ENCODE measurements around the gene TEX54. TPM values are rescaled to one million over a fixed set of nuclear protein-coding genes. Genes with fewer than 3 reads are reported as not detected.
A peak's percentile ranks its signal among the peaks of the same experiment; 100 is the strongest.

TEX54 gene
- total RNA-seq (2014; rRNA removed; shearing (Covaris generic)) (1.0 TPM in 1 of 2 replicates, not detected in the other), total RNA-seq (2022) (0.89 TPM in 1 of 2 replicates, not detected in the other), Bru-seq, nascent RNA (percentile 44 among the genes with signal in this experiment), BruChase-seq, experiment 1, labeled RNA remaining after a 6-hour chase (percentile 36 among the genes with signal in this experiment), BruChase-seq, experiment 2, labeled RNA remaining after a 2-hour chase (percentile 40 among the genes with signal in this experiment)
- long read RNA-seq = 0 reads

DNA sequence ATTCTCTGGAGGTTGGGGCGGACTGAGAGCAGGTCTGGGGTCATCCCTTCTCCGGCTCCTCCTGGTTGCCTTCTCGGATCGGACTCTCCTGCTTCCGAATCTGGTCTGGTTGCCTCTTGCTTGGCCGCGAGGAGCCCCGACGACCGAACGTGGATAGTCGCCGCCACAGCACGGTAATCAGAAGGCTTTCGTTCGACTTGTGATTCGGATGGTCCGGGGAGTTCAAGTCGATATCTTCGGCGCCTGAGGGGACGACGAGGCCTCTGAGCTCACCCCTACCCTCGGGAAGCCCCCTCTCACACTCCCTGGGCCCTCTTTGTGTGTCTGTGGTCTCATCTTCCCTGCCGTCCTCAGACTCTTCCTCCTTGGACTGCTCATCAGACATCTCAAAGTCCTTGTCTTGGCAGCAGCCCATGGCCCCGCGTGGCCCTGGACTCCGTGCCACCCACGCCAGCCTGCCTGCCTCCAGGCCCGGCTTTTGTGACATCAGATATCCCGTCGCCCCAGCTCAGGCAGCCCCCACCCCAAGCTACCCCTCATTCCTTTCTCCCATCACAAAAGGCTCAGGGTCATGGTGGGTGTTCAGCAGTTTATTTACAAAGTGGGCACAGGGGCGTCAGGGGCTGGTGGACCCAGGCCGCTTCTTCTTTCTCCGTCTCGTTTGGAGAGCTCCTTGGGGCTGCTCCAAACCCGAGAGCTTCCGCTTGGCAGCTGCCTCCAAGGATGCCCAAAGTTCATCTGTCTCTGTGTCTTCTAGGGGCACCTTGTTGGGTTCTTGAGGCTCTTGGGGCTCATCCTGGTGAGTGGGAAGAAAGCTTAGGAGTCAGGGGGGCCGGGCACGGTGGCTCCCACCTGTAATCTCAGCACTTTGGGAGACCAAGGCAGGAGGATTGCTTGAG is at the start of gene TEX54:
Gene TEX54, minus strand, starts transcription at position 506 of the 899 bp plus-strand sequence.
- Histone ChIP-seq H3K79me2 (ENCODE audit: insufficient read depth, low read depth, low read length) (peaks cover 37% of the 10 kb centered on the region), H3K9me3 (ENCODE audit: low read length) (no peaks in the 10 kb centered on the region), H3K27ac (ENCODE audit: low read depth, low read length, poor library complexity, severe bottlenecking) (peak within 1 kb of the TSS; percentile 71), H3K4me3 (ENCODE audit: low read depth, low read length, poor library complexity, severe bottlenecking) (peak within 1 kb of the TSS; percentile 97), H4K20me1 (ENCODE audit: insufficient read depth, low read length) (no peaks in the 10 kb centered on the region; the same call in none of the 2 replicates), H3K4me2 (ENCODE audit: low read length) (peak within 1 kb of the TSS; percentile 98), H3K9me2 (ENCODE audit: insufficient read depth, low read length) (no peaks in the 10 kb centered on the region), H2AFZ (ENCODE audit: low read length) (peak within 1 kb of the TSS; percentile 62; the same call in 1 of the 2 replicates), H3K36me3 (ENCODE audit: insufficient read depth, low read length) (peaks cover 52% of the 10 kb centered on the region), H3K4me1 (ENCODE audit: insufficient read depth, low read length, poor library complexity, severe bottlenecking) (peaks cover 17% of the 10 kb centered on the region)
- BruUV-seq (replicated peaks) = TSS peak; percentile 89
- ChIA-PET POLR2A (interaction anchor here (1.0 to 1.5 kb wide), 4 partner anchors 9 to 181 kb away, joined by 3 to 6 read pairs (median 4); no protein-coding TSS in a partner anchor), CTCF (ENCODE audit: unreplicated experiment) (interaction anchor here (0.6 to 1.2 kb wide), 2 partner anchors 11 to 25 kb away, joined by 4 to 8 read pairs; no protein-coding TSS in a partner anchor)
- no peak for DNase-seq (ENCODE audit: low spot score)
- TF ChIP-seq, protein P1, sequence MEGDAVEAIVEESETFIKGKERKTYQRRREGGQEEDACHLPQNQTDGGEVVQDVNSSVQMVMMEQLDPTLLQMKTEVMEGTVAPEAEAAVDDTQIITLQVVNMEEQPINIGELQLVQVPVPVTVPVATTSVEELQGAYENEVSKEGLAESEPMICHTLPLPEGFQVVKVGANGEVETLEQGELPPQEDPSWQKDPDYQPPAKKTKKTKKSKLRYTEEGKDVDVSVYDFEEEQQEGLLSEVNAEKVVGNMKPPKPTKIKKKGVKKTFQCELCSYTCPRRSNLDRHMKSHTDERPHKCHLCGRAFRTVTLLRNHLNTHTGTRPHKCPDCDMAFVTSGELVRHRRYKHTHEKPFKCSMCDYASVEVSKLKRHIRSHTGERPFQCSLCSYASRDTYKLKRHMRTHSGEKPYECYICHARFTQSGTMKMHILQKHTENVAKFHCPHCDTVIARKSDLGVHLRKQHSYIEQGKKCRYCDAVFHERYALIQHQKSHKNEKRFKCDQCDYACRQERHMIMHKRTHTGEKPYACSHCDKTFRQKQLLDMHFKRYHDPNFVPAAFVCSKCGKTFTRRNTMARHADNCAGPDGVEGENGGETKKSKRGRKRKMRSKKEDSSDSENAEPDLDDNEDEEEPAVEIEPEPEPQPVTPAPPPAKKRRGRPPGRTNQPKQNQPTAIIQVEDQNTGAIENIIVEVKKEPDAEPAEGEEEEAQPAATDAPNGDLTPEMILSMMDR (conservative IDR thresholded peaks at IDR 0.05; ENCODE audit: low read length) = no peak
- TF ChIP-seq EZH2phosphoT487 (IDR thresholded peaks at IDR 0.05; ENCODE audit: borderline replicate concordance, low read depth, low read length) = no peak
- intact Hi-C loops (cut with micrococcal nuclease; ENCODE audit: unreplicated experiment) = loop anchor here (10.0 kb wide), 1 partner anchor 238 kb away; the partner anchor contains the start of gene TUT1

DNA sequence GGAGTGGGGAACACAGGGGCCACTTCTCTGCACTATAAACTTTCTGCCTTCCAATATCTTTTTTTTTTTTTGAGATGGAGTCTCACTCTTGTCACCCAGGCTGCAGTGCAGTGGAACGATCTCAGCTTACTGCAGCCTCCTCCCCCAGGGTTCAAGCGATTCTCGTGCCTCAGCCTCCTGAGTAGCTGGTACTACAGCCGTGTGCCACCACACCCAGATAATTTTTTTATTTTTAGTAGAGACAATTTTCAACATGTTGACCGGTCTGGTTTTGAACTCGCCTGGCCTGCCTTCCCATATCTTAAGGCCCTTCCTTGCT is 49.7 kb upstream of the TEX54 start:
- POLR2A ChIA-PET = interaction anchor here (0.5 to 4.8 kb wide), 5 partner anchors 14 to 462 kb away, joined by 3 to 42 read pairs (median 9); partner anchors contain the start of gene ZBTB3
- Histone ChIP-seq H3K4me1 (ENCODE audit: insufficient read depth, low read length, poor library complexity, severe bottlenecking) (peaks cover 28% of the 10 kb centered on the region), H3K9me3 (ENCODE audit: low read length) (no peaks in the 10 kb centered on the region), H3K79me2 (ENCODE audit: insufficient read depth, low read depth, low read length) (peaks cover 53% of the 10 kb centered on the region), H3K36me3 (ENCODE audit: insufficient read depth, low read length) (peaks cover 94% of the 10 kb centered on the region), H2AFZ (ENCODE audit: low read length) (no peak overlapping the region), H3K9me2 (ENCODE audit: insufficient read depth, low read length) (no peaks in the 10 kb centered on the region), H3K27ac (ENCODE audit: low read depth, low read length, poor library complexity, severe bottlenecking) (peak overlapping the region; percentile 74), H3K4me2 (ENCODE audit: low read length) (peak overlapping the region; percentile 95), H4K20me1 (ENCODE audit: insufficient read depth, low read length) (peaks cover 11% of the 10 kb centered on the region; the same call in 1 of the 2 replicates), H3K4me3 (ENCODE audit: low read depth, low read length, poor library complexity, severe bottlenecking) (peak overlapping the region; percentile 73)
- CTCF ChIA-PET (ENCODE audit: unreplicated experiment) = no interaction called here
- TF ChIP-seq EZH2phosphoT487 (IDR thresholded peaks at IDR 0.05; ENCODE audit: borderline replicate concordance, low read depth, low read length) = no peak
- TF ChIP-seq, protein P1 (conservative IDR thresholded peaks at IDR 0.05; ENCODE audit: low read length) = no peak
- no peak for DNase-seq (ENCODE audit: low spot score)
- no TSS peak for BruUV-seq (replicated peaks)
- intact Hi-C loops (cut with micrococcal nuclease; ENCODE audit: unreplicated experiment) = loop anchor here (5.0 kb wide), 1 partner anchor 310 kb away; the partner anchor contains the start of gene EEF1G

All from OCI-LY7 (cell line).